ENCODE measurements around the gene ZCCHC14.

ZCCHC14 gene

GRCh38 chr16:87474017-87474416 is 18.8 kb downstream of the ZCCHC14 start:
- DNase-seq = no peak

GRCh38 chr16:87472935-87473334 is 19.9 kb downstream of the ZCCHC14 start:
- no peak for DNase-seq

GRCh38 chr16:87472142-87472778 is 20.6 kb downstream of the ZCCHC14 start:
- no peak for DNase-seq

GRCh38 chr16:87471278-87472141 is 21.3 kb downstream of the ZCCHC14 start:
- no peak for DNase-seq

GRCh38 chr16:87470332-87470731 is 22.5 kb downstream of the ZCCHC14 start:
- DNase-seq = no peak

GRCh38 chr16:87469169-87469568 is 23.7 kb downstream of the ZCCHC14 start:
- DNase-seq = no peak

- no peak for DNase-seq
Observed at GRCh38 chr16:87468550-87468949, 24.3 kb downstream of the ZCCHC14 start.

- DNase-seq = no peak
Observed at GRCh38 chr16:87466975-87467501, 25.8 kb downstream of the ZCCHC14 start.

- no peak for DNase-seq
Observed at GRCh38 chr16:87465879-87466278, 26.9 kb downstream of the ZCCHC14 start.

- no peak for DNase-seq
Observed at GRCh38 chr16:87465306-87465705, 27.5 kb downstream of the ZCCHC14 start.

GRCh38 chr16:87464691-87465300 is 28.0 kb downstream of the ZCCHC14 start:
- DNase-seq = peak; percentile 79

GRCh38 chr16:87463722-87464690 is 28.8 kb downstream of the ZCCHC14 start:
- peak; percentile 76 for DNase-seq

- DNase-seq = peak; percentile 67
Observed at GRCh38 chr16:87461466-87461991, 31.3 kb downstream of the ZCCHC14 start.

- DNase-seq = peak; percentile 41
Observed at GRCh38 chr16:87460936-87461335, 31.9 kb downstream of the ZCCHC14 start.

- no peak for DNase-seq
Observed at GRCh38 chr16:87459833-87460232, 33.0 kb downstream of the ZCCHC14 start.

- no peak for DNase-seq
Observed at GRCh38 chr16:87459027-87459426, 33.8 kb downstream of the ZCCHC14 start.

GRCh38 chr16:87458424-87458915 is 34.4 kb downstream of the ZCCHC14 start:
- peak; percentile 44 for DNase-seq

GRCh38 chr16:87457709-87458423 is 35.0 kb downstream of the ZCCHC14 start:
- peak; percentile 81 for DNase-seq

GRCh38 chr16:87457061-87457611 is 35.7 kb downstream of the ZCCHC14 start:
- DNase-seq = peak; percentile 55

GRCh38 chr16:87454391-87454790 is 38.4 kb downstream of the ZCCHC14 start:
- DNase-seq = no peak

GRCh38 chr16:87453326-87453725 is 39.5 kb downstream of the ZCCHC14 start:
- peak; percentile 10 for DNase-seq
